K562 treated with DMSO at 1 percent for 4 hours (cell line): ENCODE results near the gene KLHDC9. TPM values are rescaled to one million over a fixed set of nuclear protein-coding genes. Genes with fewer than 3 reads are reported as not detected.

Experiments
- total RNA-seq: library from RNA; unstranded; fragments of 300-600 nt; gene quantifications from 2 replicates; pipeline ENCODE4 v1.2.3, GENCODE V29; 2022; ENCODE audit not compliant: insufficient read depth

KLHDC9 gene
- total RNA-seq = not detected in 2 replicates

GRCh38 chr1:161098210-161099068 lies at the start of gene KLHDC9:
Gene KLHDC9 (plus strand): TSS chr1:161098361. CDS start chr1:161098536, 175 bp downstream.

GRCh38 chr1:161069731-161070270 lies 28.4 kb upstream of the KLHDC9 start, which contains the start of gene ARHGAP30:
Gene ARHGAP30 (minus strand): TSS chr1:161069891. CDS start chr1:161069624, 267 bp downstream.

GRCh38 chr1:161089251-161089924 lies 8.8 kb upstream of the KLHDC9 start, which contains the start of gene NECTIN4:
Gene NECTIN4 (minus strand): TSS chr1:161089558. CDS start chr1:161089296, 262 bp downstream.

GRCh38 chr1:161117759-161118581 lies 19.8 kb downstream of the KLHDC9 start, which contains the start of the genes NIT1 and PFDN2:
Gene NIT1 (plus strand): TSS chr1:161118105. CDS start chr1:161118177, 72 bp downstream.
Gene PFDN2 (minus strand): TSS chr1:161118037. CDS start chr1:161118026, 11 bp downstream.

GRCh38 chr1:161132410-161133219 lies 34.5 kb downstream of the KLHDC9 start, which contains the start of gene DEDD:
Gene DEDD (minus strand): TSS chr1:161132667. CDS start chr1:161124462, 8,205 bp downstream.

Other genes with a start within 250 kb of the KLHDC9 start
- not detected in 2 replicates for gene CD244, start 235.5 kb upstream of the KLHDC9 start, total RNA-seq
- gene ITLN1, start 213.2 kb upstream of the KLHDC9 start, total RNA-seq = not detected in 2 replicates
- gene ITLN2, start 143.6 kb upstream of the KLHDC9 start, total RNA-seq = not detected in 2 replicates
- gene F11R, start 77.2 kb upstream of the KLHDC9 start, total RNA-seq = 44.0 and 45.4 TPM in 2 replicates
- not detected in 2 replicates for gene TSTD1, start 59.4 kb upstream of the KLHDC9 start, total RNA-seq
- gene USF1, start 52.4 kb upstream of the KLHDC9 start, total RNA-seq = 53.7 and 57.3 TPM in 2 replicates
- gene ARHGAP30, start 28.5 kb upstream of the KLHDC9 start, total RNA-seq = not detected in 2 replicates
- gene NECTIN4, start 8.8 kb upstream of the KLHDC9 start, total RNA-seq = not detected in 2 replicates
- 145 and 191 TPM in 2 replicates for gene PFDN2, start 19.7 kb downstream of the KLHDC9 start, total RNA-seq
- 26.6 and 27.9 TPM in 2 replicates for gene NIT1, start 19.7 kb downstream of the KLHDC9 start, total RNA-seq
- gene DEDD, start 34.3 kb downstream of the KLHDC9 start, total RNA-seq = 22.8 and 25.7 TPM in 2 replicates
- gene UFC1, start 55.6 kb downstream of the KLHDC9 start, total RNA-seq = 89.4 and 115 TPM in 2 replicates
- 18.7 and 24.9 TPM in 2 replicates for gene USP21, start 61.1 kb downstream of the KLHDC9 start, total RNA-seq
- gene PPOX, start 68.1 kb downstream of the KLHDC9 start, total RNA-seq = 20.5 and 26.6 TPM in 2 replicates
- 67.8 and 78.2 TPM in 2 replicates for gene B4GALT3, start 79.1 kb downstream of the KLHDC9 start, total RNA-seq
- gene ADAMTS4, start 100.7 kb downstream of the KLHDC9 start, total RNA-seq = 0.65 and 0.77 TPM in 2 replicates
- gene NDUFS2, start 104.0 kb downstream of the KLHDC9 start, total RNA-seq = 79.0 and 81.6 TPM in 2 replicates
- gene FCER1G, start 116.9 kb downstream of the KLHDC9 start, total RNA-seq = not detected in 2 replicates
- not detected in 2 replicates for gene APOA2, start 125.3 kb downstream of the KLHDC9 start, total RNA-seq
- 8.5 and 12.5 TPM in 2 replicates for gene TOMM40L, start 127.7 kb downstream of the KLHDC9 start, total RNA-seq
- not detected in 2 replicates for gene NR1I3, start 139.8 kb downstream of the KLHDC9 start, total RNA-seq
- gene PCP4L1, start 160.4 kb downstream of the KLHDC9 start, total RNA-seq = not detected in 2 replicates
- 2.5 and 3.4 TPM in 2 replicates for gene MPZ, start 211.6 kb downstream of the KLHDC9 start, total RNA-seq
- 128 and 155 TPM in 2 replicates for gene SDHC, start 216.0 kb downstream of the KLHDC9 start, total RNA-seq